ENCODE data around the gene DYNLT4. TPM values are rescaled to one million over a fixed set of nuclear protein-coding genes. Genes with fewer than 3 reads are reported as not detected.

Gene DYNLT4
- total and polyA plus RNA-seq, 2 of the 13 experiments (the other 11 are each of a cell fraction or from before 2014, with no cell fraction given), result 0.77 TPM; not detected in 1

- TF ChIP-seq, protein P1, sequence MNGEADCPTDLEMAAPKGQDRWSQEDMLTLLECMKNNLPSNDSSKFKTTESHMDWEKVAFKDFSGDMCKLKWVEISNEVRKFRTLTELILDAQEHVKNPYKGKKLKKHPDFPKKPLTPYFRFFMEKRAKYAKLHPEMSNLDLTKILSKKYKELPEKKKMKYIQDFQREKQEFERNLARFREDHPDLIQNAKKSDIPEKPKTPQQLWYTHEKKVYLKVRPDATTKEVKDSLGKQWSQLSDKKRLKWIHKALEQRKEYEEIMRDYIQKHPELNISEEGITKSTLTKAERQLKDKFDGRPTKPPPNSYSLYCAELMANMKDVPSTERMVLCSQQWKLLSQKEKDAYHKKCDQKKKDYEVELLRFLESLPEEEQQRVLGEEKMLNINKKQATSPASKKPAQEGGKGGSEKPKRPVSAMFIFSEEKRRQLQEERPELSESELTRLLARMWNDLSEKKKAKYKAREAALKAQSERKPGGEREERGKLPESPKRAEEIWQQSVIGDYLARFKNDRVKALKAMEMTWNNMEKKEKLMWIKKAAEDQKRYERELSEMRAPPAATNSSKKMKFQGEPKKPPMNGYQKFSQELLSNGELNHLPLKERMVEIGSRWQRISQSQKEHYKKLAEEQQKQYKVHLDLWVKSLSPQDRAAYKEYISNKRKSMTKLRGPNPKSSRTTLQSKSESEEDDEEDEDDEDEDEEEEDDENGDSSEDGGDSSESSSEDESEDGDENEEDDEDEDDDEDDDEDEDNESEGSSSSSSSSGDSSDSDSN (CRISPR knock-in tag; IDR thresholded peaks at IDR 0.05), result peak; percentile 28; the same call in 1 of the 2 replicates
- TF ChIP-seq AHR (CRISPR knock-in tag; IDR thresholded peaks at IDR 0.05), result 0 out of 2 replicates have a peak, but pooled peaks have one; percentile 8
- 0 out of 2 replicates have a peak, but pooled peaks have one; percentile 12 for TF ChIP-seq ZNF619 (CRISPR knock-in tag; IDR thresholded peaks at IDR 0.05)
- TF ChIP-seq ZBTB38 (CRISPR knock-in tag; IDR thresholded peaks at IDR 0.05), result peak; percentile 16; the same call in 1 of the 2 replicates
- TF ChIP-seq, protein P2, sequence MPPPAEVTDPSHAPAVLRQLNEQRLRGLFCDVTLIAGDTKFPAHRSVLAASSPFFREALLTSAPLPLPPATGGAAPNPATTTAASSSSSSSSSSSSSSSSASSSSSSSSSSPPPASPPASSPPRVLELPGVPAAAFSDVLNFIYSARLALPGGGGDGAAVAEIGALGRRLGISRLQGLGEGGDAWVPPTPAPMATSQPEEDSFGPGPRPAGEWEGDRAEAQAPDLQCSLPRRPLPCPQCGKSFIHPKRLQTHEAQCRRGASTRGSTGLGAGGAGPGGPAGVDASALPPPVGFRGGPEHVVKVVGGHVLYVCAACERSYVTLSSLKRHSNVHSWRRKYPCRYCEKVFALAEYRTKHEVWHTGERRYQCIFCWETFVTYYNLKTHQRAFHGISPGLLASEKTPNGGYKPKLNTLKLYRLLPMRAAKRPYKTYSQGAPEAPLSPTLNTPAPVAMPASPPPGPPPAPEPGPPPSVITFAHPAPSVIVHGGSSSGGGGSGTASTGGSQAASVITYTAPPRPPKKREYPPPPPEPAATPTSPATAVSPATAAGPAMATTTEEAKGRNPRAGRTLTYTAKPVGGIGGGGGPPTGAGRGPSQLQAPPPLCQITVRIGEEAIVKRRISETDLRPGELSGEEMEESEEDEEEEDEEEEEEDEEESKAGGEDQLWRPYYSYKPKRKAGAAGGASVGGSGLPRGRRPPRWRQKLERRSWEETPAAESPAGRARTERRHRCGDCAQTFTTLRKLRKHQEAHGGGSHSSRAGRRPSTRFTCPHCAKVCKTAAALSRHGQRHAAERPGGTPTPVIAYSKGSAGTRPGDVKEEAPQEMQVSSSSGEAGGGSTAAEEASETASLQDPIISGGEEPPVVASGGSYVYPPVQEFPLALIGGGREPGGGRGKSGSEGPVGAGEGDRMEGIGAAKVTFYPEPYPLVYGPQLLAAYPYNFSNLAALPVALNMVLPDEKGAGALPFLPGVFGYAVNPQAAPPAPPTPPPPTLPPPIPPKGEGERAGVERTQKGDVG (CRISPR knock-in tag; IDR thresholded peaks at IDR 0.05; ENCODE audit: borderline replicate concordance), result peak; percentile 4; the same call in 1 of the 2 replicates
These were observed 13.4 kb upstream of the DYNLT4 start (continued) for GRCh38 chr1:44820328-44821239.
